Lower lobe of right lung (tissue), 2 donors: Measurements from ENCODE around the gene BCL3. TPM values are rescaled to one million over a fixed set of nuclear protein-coding genes. Genes with fewer than 3 reads are reported as not detected.
A peak's percentile ranks its signal among the peaks of the same experiment; 100 is the strongest.
"Not testable (repeated sequence)": the region's sequence is repeated elsewhere in the genome, so short reads cannot be mapped to it uniquely, and the experiment has no call there.

ENCODE experiments used
- ATAC-seq, 2 donors: fragments of 200-7000 bp; cut with Tn5 transposase; one replicate each; pipeline ENCODE4 v1.9.1; 2020 to 2022; ENCODE audit warnings: mild to moderate bottlenecking in 2 of 2, moderate library complexity in 2 of 2
- DNase-seq: peaks from one replicate; pipeline ENCODE4 v3.0.0-alpha.2; 2020
- H3K27ac ChIP-seq: fragments of 200-600 bp; one replicate; pipeline ENCODE4 v1.8.0; 2022
- H3K27me3 ChIP-seq: fragments of 200-600 bp; one replicate; pipeline ENCODE4 v1.8.0; 2022; ENCODE audit warnings: low read depth
- H3K36me3 ChIP-seq: fragments of 200-600 bp; one replicate; pipeline ENCODE4 v1.8.0; 2022; ENCODE audit warnings: mild to moderate bottlenecking
- H3K4me1 ChIP-seq: fragments of 200-600 bp; one replicate; pipeline ENCODE4 v1.8.0; 2022
- H3K4me3 ChIP-seq: fragments of 200-600 bp; one replicate; pipeline ENCODE4 v1.8.0; 2022; ENCODE audit warnings: mild to moderate bottlenecking
- H3K9me3 ChIP-seq: fragments of 200-600 bp; one replicate; pipeline ENCODE4 v1.8.0; 2022
- CTCF ChIP-seq: fragments of 200-600 bp; IDR thresholded peaks from one replicate; pipeline ENCODE4 v1.8.0; 2022; ENCODE audit warnings: antibody characterized with exemption, mild to moderate bottlenecking
- intact Hi-C: fragments of 100-400 bp; cut with DNase I; formaldehyde crosslinking; loops from one replicate; pipeline ENCODE4 v1.11.0; 2022
- total RNA-seq: library from RNA; stranded (reverse); fragmentation: NEBNext Ultra II Directional; extraction: Animal tissue kit (Norgen Biotek cat#: 25700); gene quantifications from one replicate; pipeline ENCODE4 v1.2.1, GENCODE V29; 2021
- donor health status: DM: no; HTN: yes; CAD: no; lungs with severe emphysema.

Gene BCL3
- total RNA-seq, 1 donor from 2014 or later: 41.0 TPM

DNA sequence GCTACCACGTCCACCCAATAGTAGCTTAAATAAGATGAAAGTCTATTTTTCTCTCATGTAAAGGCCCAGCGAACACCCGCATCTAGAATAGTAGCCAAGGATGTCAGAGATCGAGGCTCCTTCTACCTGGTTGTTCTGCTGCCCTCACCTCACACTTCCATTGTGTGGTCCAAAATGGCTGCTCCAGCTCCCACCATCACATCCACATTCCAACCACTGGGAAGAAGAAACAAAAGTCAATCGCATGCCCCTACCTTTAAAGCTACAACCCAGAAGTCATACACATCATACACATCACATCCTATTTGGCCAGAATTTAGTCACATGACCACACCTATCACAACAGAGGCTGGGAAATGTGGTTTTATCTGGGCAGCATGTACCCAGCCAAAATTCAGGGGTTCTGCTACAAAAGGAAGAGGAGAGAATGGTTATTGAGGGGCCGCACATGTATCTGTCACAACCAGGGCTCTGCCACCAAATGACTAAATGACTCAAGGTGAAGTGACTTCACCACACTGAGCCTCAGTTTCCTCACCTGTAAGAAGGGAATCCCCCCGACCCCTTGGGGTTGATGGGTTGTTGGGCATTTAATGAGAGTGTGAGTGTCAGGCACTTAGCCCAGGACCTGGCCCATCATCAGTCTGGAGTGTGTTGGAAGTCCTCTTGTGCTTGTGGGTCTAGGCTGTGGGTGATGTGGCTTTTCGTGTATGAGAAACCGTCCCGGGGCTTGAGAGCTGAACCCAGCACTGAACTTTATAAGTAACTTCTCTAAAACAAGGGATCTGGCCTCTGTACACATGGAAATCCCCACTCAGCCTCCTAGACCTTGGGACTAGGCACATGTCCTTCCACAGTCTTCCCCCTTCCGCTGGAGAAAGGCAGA is 19.0 kb downstream of the BCL3 start:
- no peak for TF ChIP-seq CTCF
- H3K36me3 ChIP-seq: no peaks in the 10 kb centered on the region
- H3K27me3 ChIP-seq: no peaks in the 10 kb centered on the region
- no peak for ATAC-seq
- no peak for DNase-seq
- H3K4me1 ChIP-seq: peaks cover 20% of the 10 kb centered on the region
- intact Hi-C loops: no loop called here
- no peak overlapping the region for H3K4me3 ChIP-seq
- no peak overlapping the region for H3K27ac ChIP-seq
- no peaks in the 10 kb centered on the region for H3K9me3 ChIP-seq

GRCh38 chr19:44770550-44771257 is 22.2 kb downstream of the BCL3 start:
- DNase-seq (peak; percentile 97), ATAC-seq (peak; percentile 100)
- Histone ChIP-seq H3K9me3 (no peaks in the 10 kb centered on the region), H3K4me1 (peaks cover 20% of the 10 kb centered on the region), H3K27me3 (no peaks in the 10 kb centered on the region), H3K36me3 (no peaks in the 10 kb centered on the region), H3K4me3 (no peak overlapping the region), H3K27ac (no peak overlapping the region)
- TF ChIP-seq CTCF: peak; percentile 81
- intact Hi-C loops: loop anchor here (5.0 kb wide), 1 partner anchor 48 kb away; no protein-coding TSS in a partner anchor

DNA sequence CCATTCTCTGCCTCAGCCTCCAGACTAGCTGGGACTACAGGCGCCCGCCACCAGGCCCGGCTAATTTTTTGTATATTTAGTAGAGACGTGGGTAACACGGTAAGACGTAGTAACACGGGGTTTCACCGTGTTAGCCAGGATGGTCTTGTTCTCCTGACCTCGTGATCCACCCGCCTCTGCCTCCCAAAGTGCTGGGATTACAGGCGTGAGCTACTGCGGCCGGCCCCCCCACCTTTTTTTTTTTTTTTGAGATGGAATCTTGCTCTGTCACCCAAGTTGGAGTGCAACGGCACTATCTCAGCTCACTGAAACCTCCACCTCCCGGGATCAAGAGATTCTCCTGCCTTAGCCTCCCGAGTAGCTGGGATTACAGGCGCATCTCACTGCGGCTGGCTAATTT is 23.6 kb downstream of the BCL3 start:
- ATAC-seq, H3K27ac ChIP-seq, H3K4me3 ChIP-seq, DNase-seq, H3K27me3 ChIP-seq, H3K9me3 ChIP-seq, H3K36me3 ChIP-seq: not testable (repeated sequence)
- peaks cover 20% of the 10 kb centered on the region for H3K4me1 ChIP-seq
- intact Hi-C loops: loop anchor here (5.0 kb wide), 1 partner anchor 50 kb away; no protein-coding TSS in a partner anchor

GRCh38 chr19:44772959-44773358 is 24.5 kb downstream of the BCL3 start:
- Histone ChIP-seq H3K4me1 (peaks cover 13% of the 10 kb centered on the region), H3K9me3 (no peaks in the 10 kb centered on the region), H3K27ac (no peak overlapping the region), H3K27me3 (peaks cover 4% of the 10 kb centered on the region), H3K36me3 (no peaks in the 10 kb centered on the region), H3K4me3 (no peak overlapping the region)
- intact Hi-C loops: loop anchor here (5.0 kb wide), 1 partner anchor 51 kb away; no protein-coding TSS in a partner anchor
- no peak for TF ChIP-seq CTCF
- ATAC-seq: no peak
- no peak for DNase-seq

DNA sequence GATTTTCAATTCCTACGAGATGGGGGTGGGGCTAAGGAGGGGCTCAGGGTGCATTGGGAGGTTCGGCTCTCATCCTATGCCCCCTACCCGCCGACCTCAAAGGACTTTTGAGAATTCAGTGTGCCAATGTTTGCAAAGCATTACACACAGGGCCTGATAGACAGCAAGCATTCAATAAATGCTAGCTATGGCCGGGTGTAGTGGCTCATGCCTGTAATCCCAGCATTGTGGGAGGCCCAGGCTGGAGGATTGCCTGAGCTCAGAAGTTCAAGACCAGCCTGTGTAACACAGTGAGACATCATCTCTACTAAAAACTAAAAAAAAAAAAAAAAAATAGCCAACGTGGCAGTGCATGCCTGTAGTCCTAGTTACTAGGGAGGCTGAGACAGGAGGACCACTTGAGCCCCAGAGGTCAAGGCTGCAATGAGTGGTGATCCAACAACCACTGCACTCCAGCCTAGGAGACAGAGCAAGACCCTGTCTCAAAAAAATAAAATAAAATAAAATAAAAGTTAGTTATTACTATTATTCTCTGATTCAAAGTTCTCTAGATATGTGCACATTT is 27.2 kb downstream of the BCL3 start:
- Histone ChIP-seq H3K27me3 (peaks cover 9% of the 10 kb centered on the region), H3K27ac (no peak overlapping the region), H3K36me3 (no peaks in the 10 kb centered on the region), H3K4me3 (no peak overlapping the region), H3K4me1 (peaks cover 3% of the 10 kb centered on the region), H3K9me3 (no peaks in the 10 kb centered on the region)
- ATAC-seq (no peak), DNase-seq (no peak)
- intact Hi-C loops: no loop called here
- no peak for TF ChIP-seq CTCF
